ENCODE results near the gene S1PR3.

DNA sequence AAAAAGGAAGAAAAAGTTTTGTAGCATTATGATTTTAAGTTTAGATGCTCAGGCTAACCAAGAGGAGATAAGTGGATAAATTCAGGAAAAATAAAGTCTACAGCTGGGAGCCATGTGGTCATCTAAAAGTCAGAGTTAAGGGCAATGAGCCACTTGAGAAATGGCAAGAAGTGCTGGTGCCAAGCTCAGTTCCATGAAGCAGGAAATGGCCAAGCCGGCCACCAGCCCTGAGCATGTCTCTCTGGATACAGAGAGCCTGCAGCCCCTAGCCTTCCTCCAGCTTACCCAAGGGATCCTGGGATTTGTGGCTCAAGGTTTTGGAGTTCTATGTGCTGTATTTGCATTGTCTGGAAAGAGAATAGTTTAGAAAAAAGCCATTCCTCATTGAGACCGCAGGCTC lies 12.2 kb upstream of the S1PR3 start:
- TF ChIP-seq, protein P1, sequence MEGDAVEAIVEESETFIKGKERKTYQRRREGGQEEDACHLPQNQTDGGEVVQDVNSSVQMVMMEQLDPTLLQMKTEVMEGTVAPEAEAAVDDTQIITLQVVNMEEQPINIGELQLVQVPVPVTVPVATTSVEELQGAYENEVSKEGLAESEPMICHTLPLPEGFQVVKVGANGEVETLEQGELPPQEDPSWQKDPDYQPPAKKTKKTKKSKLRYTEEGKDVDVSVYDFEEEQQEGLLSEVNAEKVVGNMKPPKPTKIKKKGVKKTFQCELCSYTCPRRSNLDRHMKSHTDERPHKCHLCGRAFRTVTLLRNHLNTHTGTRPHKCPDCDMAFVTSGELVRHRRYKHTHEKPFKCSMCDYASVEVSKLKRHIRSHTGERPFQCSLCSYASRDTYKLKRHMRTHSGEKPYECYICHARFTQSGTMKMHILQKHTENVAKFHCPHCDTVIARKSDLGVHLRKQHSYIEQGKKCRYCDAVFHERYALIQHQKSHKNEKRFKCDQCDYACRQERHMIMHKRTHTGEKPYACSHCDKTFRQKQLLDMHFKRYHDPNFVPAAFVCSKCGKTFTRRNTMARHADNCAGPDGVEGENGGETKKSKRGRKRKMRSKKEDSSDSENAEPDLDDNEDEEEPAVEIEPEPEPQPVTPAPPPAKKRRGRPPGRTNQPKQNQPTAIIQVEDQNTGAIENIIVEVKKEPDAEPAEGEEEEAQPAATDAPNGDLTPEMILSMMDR (conservative IDR thresholded peaks at IDR 0.05), result no peak
- no peak for TF ChIP-seq EZH2 (IDR thresholded peaks at IDR 0.05; ENCODE audit: low read depth)

All from PC-9 (cell line).